Endometrium (tissue), 2 donors: Measurements from ENCODE around the gene JARID2.
"Not testable (repeated sequence)": the region's sequence is repeated elsewhere in the genome, so short reads cannot be mapped to it uniquely, and the experiment has no call there.

Source experiments
- FAIRE-seq: peaks from 2 replicates; lab custom pipeline; 2012; peaks lifted over from hg19 to GRCh38; lab: Jason Lieb, UNC
- donor health status: control.
- donor health status: control.

JARID2 gene

GRCh38 chr6:15522856-15523529, 277.1 kb downstream of the JARID2 start:
- FAIRE-seq: no peak

DNA sequence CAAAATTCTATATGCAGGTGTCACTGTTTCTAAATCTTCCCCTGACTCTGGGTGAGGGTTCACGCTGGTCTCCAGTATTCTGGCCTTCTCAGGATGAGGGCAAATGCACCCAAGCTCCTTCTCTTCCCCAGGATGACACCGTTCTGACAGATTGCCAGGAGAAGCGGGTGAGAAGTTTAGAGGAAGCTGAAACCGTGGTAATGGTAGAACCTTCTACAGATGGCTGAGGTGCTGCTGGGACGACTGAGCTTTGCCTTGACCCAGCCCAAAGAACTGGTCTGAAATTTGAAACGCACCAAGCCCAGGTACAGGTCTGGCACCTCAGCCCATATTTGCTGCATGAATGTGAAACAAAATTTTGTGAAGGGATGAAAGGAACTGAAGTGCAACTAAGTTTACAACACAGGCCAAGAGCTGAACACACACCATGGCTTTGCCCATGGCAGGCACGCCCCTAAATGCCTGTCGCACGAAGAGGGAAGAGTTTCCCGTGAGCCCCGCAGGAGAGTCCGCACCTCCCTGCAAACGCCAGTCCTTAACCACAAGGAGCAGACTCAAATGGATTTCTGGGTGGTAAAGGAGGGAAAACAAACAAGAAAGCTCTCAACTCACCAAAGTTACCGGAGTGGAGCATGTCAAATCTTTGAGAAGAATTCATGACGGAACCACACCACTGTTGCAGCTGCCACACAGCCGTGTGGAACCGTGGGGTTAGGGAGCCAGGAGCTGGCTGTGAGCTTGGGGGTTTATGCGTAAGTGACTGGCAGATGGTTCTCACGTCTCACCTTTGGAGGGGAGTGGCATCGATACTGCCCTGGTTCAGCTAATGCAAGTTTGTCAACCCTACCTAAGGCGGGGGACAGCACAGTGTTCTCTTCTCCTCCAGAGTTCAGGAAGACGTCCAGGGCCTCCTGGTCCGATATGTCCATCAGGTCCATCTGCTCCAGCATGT, 278.1 kb downstream of the JARID2 start:
- no peak for FAIRE-seq

GRCh38 chr6:15524861-15525401, 279.1 kb downstream of the JARID2 start:
- no peak for FAIRE-seq

- no peak for FAIRE-seq
Measured at GRCh38 chr6:15526212-15526701, 280.4 kb downstream of the JARID2 start.

GRCh38 chr6:15527838-15528617, 282.2 kb downstream of the JARID2 start:
- FAIRE-seq: no peak

DNA sequence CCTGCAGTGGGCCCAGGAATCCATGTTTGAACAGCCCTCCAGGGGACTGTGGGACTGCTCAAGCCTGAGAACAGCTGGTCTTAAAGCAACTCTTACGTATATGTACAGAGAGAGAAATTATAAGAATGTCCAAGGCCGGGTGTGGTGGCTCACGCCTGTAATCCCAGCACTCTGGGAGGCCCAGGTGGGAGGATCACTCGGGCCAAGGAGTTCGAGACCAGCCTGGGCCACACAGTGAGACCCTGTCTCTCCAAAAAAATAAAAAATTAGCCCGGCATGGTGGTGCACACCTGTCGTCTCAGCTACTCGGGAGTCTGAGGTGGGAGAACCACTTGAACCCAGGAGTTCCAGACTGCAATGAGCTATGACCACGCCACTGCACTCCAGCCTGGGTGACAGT, 283.0 kb downstream of the JARID2 start:
- no peak for FAIRE-seq

- no peak for FAIRE-seq
Measured at GRCh38 chr6:15530411-15530810, 284.5 kb downstream of the JARID2 start.

GRCh38 chr6:15531973-15532372, 286.1 kb downstream of the JARID2 start:
- no peak for FAIRE-seq

- no peak for FAIRE-seq
Measured at GRCh38 chr6:15533379-15534026, 287.6 kb downstream of the JARID2 start.

DNA sequence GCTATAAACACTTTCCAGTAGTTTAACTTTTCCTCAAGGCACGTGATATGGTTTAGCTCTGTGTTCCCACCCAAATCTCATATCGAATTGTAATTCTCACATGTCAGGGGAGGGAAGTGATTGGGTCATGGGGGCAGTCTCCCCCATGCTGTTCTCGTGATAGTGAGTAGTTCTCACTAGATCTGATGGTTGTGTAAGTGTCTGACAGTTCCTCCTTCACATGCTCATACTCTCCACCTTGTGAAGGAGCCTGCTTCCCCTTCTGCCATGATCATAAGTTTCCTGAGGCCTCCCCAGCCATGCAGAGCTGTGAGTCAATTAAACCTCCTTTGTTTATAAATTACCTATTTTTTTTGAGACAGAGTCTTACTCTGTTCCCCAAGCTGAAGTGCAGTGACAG, 289.1 kb downstream of the JARID2 start:
- FAIRE-seq: no peak

- FAIRE-seq: no peak
Measured at GRCh38 chr6:15535495-15536197, 289.8 kb downstream of the JARID2 start.

GRCh38 chr6:15536198-15536955, 290.5 kb downstream of the JARID2 start:
- no peak for FAIRE-seq

- FAIRE-seq: no peak
Measured at GRCh38 chr6:15538106-15538505, 292.2 kb downstream of the JARID2 start.

DNA sequence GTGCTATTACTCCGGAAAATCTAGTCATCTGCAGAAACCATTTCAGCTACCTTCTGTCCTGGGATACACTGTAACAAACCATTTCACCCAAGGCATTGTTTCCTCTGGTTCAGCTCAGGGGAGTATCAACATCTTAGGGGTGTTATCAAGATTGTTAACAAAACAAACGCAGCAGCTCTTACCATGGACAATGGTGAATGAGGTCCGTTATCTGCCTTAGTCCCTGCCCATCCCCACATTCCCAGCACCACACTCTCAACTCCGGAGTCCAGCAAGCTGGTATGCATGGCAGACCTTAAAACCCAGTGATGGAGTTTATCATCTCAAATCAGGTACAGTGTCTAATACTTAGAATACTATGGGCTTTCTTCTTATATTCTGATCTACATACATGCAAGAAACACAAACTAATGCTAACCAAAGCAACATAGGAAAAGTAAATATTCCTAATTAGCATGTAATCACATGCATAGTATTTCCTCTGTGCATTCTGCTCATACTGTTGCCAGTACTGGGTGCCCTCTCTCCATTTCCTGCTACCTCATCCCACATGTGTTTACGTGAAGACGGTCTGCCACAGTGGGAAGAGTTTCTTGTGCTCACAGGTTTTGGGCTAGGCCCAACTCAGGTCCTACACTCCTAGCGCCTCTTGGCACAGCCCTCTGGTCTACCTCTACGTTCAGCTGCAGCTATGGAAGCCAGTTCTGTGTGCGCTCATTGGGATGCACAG, 293.1 kb downstream of the JARID2 start:
- no peak for FAIRE-seq

GRCh38 chr6:15539722-15540270, 293.9 kb downstream of the JARID2 start:
- FAIRE-seq: no peak

DNA sequence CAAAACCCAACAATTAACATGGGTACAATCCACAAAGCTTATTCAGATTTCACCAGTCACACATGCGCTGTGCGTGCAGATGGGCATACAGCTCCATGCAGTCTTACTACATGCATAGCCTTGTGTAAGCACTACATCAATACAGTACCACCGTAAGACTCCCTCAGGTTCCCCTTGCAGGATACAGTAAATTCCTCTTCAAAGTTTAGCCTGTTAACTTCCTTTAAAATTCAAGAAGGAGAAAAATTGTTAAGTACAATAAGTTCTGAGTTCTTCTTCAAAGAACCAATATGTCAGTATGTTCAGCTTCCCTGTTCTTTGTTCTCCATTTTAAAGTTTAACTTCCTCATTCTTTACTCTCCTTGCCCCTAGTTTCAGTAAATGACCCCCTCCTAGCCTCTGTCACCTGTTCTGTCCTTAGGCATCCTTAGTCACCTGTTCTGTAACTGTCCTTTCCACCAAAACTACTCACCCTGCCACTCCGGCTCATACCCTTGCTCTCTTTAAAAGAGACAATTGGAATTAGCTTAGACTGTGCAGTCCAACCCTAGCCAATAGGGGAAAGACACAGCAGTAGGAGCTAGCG, 297.6 kb downstream of the JARID2 start:
- not testable (repeated sequence) for FAIRE-seq

DNA sequence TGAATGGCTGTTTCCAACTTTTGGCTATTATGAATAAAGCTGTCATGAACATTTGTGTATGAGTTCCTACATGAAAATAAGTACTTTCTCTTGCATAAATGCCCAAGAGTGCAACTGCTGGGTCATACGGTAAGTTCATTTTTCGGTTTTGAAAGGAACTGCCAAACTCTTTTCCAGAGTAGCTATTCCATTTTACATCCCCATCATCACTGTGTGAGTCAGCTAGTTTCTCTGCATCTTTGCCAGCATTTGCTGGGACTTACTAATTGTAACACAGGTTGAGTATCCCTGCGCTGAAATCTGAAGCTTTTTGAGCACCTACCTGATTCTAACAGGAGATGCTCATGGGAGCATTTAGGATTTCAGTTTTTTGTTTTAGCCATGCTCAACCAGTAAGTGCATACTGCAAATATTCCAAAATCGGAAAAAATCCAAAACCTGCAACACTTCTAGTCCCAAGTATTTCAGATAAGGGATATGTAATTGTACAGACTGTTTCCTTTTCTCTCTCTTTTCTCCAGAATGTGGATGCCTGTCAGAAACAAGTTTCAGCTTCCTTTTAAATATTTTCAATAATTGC, 298.5 kb downstream of the JARID2 start:
- no peak for FAIRE-seq

- no peak for FAIRE-seq
Measured at GRCh38 chr6:15546591-15546990, 300.7 kb downstream of the JARID2 start.
